NOMO-1 (cell line): Measurements from ENCODE around the gene EFNA1.

ENCODE experiments used
- DNase-seq, 2 experiments: peaks; one replicate each; lab custom pipeline; 2025; ENCODE audit not compliant: unreplicated experiment in 2 of 2; lab: John Stamatoyannopoulos, UW

The EFNA1 gene

GRCh38 chr1:155124503-155125463 lies 2.9 kb upstream of the EFNA1 start:
- no peak for DNase-seq

- no peak for DNase-seq
These were observed 2.1 kb upstream of the EFNA1 start for GRCh38 chr1:155125511-155125945.

GRCh38 chr1:155125946-155126555 lies 1.6 kb upstream of the EFNA1 start:
- no peak for DNase-seq

GRCh38 chr1:155126556-155127104 lies 1.0 kb upstream of the EFNA1 start:
- no peak for DNase-seq

- DNase-seq = no peak
These were observed 485 bp downstream of the EFNA1 start for GRCh38 chr1:155127967-155128754.

- no peak for DNase-seq
These were observed 1.2 kb downstream of the EFNA1 start for GRCh38 chr1:155128755-155129473.

- no peak for DNase-seq
These were observed 2.8 kb downstream of the EFNA1 start for GRCh38 chr1:155130272-155131006.

GRCh38 chr1:155131285-155131684 lies 3.6 kb downstream of the EFNA1 start:
- no peak for DNase-seq

- no peak for DNase-seq
These were observed 4.2 kb downstream of the EFNA1 start for GRCh38 chr1:155131856-155132255.

- DNase-seq = no peak
These were observed 6.2 kb downstream of the EFNA1 start for GRCh38 chr1:155133799-155134281.

GRCh38 chr1:155134322-155134721 lies 6.6 kb downstream of the EFNA1 start:
- DNase-seq = no peak

GRCh38 chr1:155134880-155135414 lies 7.3 kb downstream of the EFNA1 start:
- DNase-seq = peak; percentile 44 to 65

GRCh38 chr1:155135415-155136028 lies 7.8 kb downstream of the EFNA1 start, which contains the start of gene SLC50A1:
TSS of gene SLC50A1 (plus strand) at chr1:155135852. CDS start at chr1:155135912, 60 bp downstream.
- peak; percentile 85 to 91 for DNase-seq

GRCh38 chr1:155136748-155137147 lies 9.1 kb downstream of the EFNA1 start:
- DNase-seq = no peak

- DNase-seq = no peak
These were observed 9.7 kb downstream of the EFNA1 start for GRCh38 chr1:155137154-155137949.

GRCh38 chr1:155139895-155140629 lies 12.4 kb downstream of the EFNA1 start, which contains the start of gene DPM3:
TSS of gene DPM3 (minus strand) at chr1:155140531. CDS start at chr1:155140240, 291 bp downstream.
- DNase-seq = peak; percentile 77 to 80

GRCh38 chr1:155140630-155140953 lies 12.9 kb downstream of the EFNA1 start:
- no peak for DNase-seq
